HFF-Myc (cell line): ENCODE results near the gene EXOSC9.

Experiments used
- DNase-seq: peaks from one replicate; pipeline ENCODE4 v3.0.0-alpha.2; 2011; ENCODE audit warnings: low read depth; ENCODE audit errors: extremely low read depth
- H3K4me3 ChIP-seq: replicated peaks from 2 replicates; pipeline ENCODE4 v1.5.1; 2011; ENCODE audit warnings: low read depth, mild to moderate bottlenecking, control low read depth, low read length
- TF ChIP-seq, protein P1 (sequence below): IDR thresholded peaks from 2 replicates; pipeline ENCODE4 v1.5.1; 2012; ENCODE audit warnings: mild to moderate bottlenecking, low read depth, low read length, control low read depth; ENCODE audit errors: missing control alignments

Gene EXOSC9

DNA sequence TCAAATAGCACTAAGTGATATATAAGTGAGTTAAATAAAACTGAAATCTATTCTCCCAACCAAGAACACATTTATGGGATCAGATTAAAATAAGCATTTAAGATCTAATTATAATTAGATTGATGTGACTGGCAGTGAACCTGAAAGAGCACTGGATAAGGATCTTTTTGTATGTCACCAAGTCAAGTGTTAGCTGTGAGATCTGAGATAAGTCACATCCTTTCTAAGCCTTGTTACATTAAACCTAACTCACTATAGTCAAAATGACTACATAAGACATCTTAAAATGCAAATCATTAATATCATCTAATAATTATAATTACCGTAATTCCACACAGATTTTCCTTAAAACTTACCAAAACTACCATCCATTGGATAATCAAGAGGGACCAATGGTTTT is 20.9 kb downstream of the EXOSC9 start:
- TF ChIP-seq, protein P1, sequence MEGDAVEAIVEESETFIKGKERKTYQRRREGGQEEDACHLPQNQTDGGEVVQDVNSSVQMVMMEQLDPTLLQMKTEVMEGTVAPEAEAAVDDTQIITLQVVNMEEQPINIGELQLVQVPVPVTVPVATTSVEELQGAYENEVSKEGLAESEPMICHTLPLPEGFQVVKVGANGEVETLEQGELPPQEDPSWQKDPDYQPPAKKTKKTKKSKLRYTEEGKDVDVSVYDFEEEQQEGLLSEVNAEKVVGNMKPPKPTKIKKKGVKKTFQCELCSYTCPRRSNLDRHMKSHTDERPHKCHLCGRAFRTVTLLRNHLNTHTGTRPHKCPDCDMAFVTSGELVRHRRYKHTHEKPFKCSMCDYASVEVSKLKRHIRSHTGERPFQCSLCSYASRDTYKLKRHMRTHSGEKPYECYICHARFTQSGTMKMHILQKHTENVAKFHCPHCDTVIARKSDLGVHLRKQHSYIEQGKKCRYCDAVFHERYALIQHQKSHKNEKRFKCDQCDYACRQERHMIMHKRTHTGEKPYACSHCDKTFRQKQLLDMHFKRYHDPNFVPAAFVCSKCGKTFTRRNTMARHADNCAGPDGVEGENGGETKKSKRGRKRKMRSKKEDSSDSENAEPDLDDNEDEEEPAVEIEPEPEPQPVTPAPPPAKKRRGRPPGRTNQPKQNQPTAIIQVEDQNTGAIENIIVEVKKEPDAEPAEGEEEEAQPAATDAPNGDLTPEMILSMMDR, result no peak
- peak overlapping the region; percentile 92 for H3K4me3 ChIP-seq
- DNase-seq, result no peak

DNA sequence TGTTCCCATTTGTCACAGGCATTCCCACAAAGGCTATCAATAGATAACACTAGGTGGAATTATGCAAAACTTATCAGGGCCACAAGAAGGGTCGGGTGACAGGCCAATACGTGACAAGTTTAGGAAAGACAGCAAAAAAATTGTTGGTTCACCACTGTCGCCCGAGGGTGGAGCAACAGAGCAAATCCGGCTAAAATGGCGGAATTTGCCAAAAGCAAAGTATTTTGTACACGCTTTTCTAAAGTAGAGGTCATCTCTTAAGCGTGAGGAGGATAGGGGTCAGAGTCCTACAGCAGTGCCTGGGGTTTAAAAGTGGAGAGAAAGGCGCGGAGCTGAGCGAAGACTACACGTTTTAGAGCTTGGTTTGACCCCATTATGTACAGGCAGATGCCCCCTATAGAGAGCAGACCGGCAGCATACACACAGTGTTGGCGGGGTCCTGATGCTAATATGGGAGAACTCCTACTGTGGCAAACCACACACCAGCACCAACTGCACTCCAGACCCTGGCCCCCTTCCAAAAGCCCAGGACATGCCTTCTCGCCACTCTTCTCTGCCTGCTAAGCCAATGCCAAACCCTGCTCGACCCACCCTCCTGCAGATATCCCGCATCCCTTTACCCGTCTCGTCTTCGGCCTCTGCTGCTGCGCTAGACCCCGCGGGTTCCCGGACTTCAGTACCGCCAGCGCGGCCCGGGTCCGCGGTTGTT is 21.8 kb downstream of the EXOSC9 start:
- peak overlapping the region; percentile 92 for H3K4me3 ChIP-seq
- TF ChIP-seq, protein P1, result peak; percentile 7
- DNase-seq, result no peak

DNA sequence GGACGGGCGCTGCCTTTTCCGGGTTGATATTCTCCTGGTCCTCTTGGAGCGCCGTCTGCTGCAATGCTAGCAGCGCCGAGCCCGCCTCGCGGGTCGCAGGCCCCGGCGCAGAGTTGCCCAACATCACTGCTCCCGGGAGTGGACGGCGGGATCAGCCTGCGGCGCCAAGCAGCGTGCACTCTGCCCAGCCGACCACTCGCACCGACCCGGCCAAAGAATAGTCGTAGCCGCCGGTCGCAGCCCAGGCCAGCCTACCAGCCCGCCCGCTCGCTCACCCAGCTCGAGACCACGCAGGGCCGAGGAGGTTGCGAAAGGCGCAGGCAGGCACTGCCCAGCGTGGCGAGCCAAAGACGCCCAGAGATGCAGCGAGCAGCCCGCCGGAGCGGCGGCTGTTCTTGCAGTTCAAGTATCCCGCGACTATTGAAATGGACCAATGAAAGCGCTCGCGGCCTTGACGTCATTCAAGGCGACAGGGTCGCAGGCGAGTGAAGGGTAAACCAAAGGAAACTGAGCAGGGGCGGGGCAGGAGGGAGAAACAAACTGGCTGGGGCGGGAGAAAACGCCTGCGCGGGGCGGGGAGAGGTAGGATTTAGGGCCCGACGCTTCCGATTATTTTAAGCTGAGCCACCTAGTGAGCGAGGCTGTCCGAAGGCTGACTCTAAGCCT is 22.5 kb downstream of the EXOSC9 start, which contains the start of gene CCNA2:
Gene CCNA2 (minus strand): TSS at position 379 of the 666 bp plus-strand sequence. CDS start 255 bp downstream, at position 124.
- peak; percentile 92 for DNase-seq
- TF ChIP-seq, protein P1, result no peak
- H3K4me3 ChIP-seq, result peak within 1 kb of the TSS; percentile 92

DNA sequence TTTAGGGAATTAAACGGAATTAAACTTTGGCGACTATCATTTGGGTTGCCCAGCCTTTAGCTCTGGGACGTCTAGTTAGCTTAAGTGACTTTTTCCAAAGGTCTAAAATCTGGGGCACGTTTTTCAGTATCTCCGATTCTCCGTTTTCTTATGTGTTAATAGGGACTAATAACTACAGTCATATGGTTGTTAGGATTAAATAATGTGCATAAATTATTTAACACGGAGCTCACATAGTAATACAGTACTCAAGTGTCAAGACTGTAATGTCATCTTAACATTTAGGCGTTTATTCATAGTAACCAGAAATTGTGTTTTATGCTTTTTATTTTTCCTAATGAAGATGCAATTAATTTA is 23.0 kb downstream of the EXOSC9 start:
- no peak for DNase-seq
- TF ChIP-seq, protein P1, result no peak
- H3K4me3 ChIP-seq, result peak overlapping the region; percentile 92

DNA sequence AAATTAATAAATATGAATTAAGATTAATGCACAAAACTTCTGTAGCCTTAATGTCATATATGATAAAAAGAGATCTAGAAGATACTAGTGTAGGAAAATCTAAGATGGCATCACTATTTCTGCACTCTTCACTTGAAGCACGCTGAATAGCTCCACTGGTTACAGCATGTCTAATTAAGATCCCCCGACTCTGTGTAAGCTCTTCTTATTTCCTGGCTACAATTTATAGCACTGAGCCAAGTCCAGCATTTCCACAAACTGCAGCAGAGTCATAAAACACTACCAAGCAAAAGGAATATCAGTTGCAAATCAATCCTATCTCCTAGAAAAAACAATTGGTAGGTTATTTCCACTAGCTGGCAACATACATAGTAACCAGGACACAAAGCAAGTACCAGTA is 23.8 kb downstream of the EXOSC9 start:
- no peak for DNase-seq
- no peak overlapping the region for H3K4me3 ChIP-seq
- TF ChIP-seq, protein P1, result no peak

DNA sequence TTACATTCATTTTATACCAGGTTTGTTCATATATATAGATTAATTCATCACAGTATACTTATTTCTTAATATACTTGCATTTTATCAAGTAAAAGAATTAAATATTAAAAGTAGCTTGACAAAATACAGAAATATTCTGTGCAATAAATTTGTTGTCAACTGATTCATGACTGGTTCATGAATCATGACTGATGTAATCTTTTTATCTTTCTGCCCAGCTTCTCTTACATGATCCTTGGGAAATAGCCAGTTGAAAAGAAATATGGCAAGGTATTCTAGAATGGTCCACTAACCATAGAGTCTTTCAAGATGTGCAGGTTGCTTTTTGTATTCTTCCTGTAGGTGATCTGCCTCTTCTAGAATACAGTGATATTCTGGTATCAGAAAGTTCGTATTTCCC is 26.7 kb downstream of the EXOSC9 start:
- DNase-seq, result no peak
- TF ChIP-seq, protein P1, result no peak

More for the DNA sequence above, 26.7 kb downstream of the EXOSC9 start:
- H3K4me3 ChIP-seq, result no peak overlapping the region
